T-helper 2 cell treated with Interferon-gamma antibody and Interleukin-4, amounts not matched to agents 5 μg/mL and 100 μg/mL, for 36 hours (primary cell): ENCODE data around the gene RANBP1.
A peak's percentile ranks its signal among the peaks of the same experiment; 100 is the strongest.

Source experiments
- DNase-seq: peaks from one replicate; pipeline ENCODE4 v3.0.0; 2021; ENCODE audit warnings: low spot score
- H3K27ac Mint-ChIP-seq: one replicate; pipeline ENCODE4 v1.8.0; 2021; ENCODE audit warnings: mild to moderate bottlenecking, mixed read lengths
- H3K27me3 Mint-ChIP-seq: one replicate; pipeline ENCODE4 v1.8.0; 2021; ENCODE audit warnings: low read depth, mixed read lengths
- H3K36me3 Mint-ChIP-seq: one replicate; pipeline ENCODE4 v1.8.0; 2021; ENCODE audit warnings: low read depth, mixed read lengths
- H3K4me1 Mint-ChIP-seq: one replicate; pipeline ENCODE4 v1.8.0; 2021; ENCODE audit warnings: low read depth, mixed read lengths
- H3K4me3 Mint-ChIP-seq: one replicate; pipeline ENCODE4 v1.8.0; 2022; ENCODE audit warnings: mild to moderate bottlenecking, moderate library complexity, mixed read lengths
- H3K9me3 Mint-ChIP-seq: one replicate; pipeline ENCODE4 v1.8.0; 2021; ENCODE audit warnings: mixed read lengths

RANBP1 gene

GRCh38 chr22:20149257-20150250 lies 33.6 kb downstream of the RANBP1 start:
- Mint-ChIP-seq H3K9me3 (no peaks in the 10 kb centered on the region), H3K27ac (no peak overlapping the region), H3K4me3 (no peak overlapping the region), H3K4me1 (no peaks in the 10 kb centered on the region), H3K36me3 (no peaks in the 10 kb centered on the region), H3K27me3 (no peaks in the 10 kb centered on the region)
- DNase-seq: no peak

GRCh38 chr22:20150381-20151275 lies 34.7 kb downstream of the RANBP1 start, which contains the start of gene CCDC188:
TSS of gene CCDC188 (minus strand) at chr22:20151055. CDS start at chr22:20150986, 69 bp downstream.
- Mint-ChIP-seq H3K9me3 (no peaks in the 10 kb centered on the region), H3K4me3 (no peak within 1 kb of the TSS), H3K27me3 (no peaks in the 10 kb centered on the region), H3K36me3 (no peaks in the 10 kb centered on the region), H3K4me1 (no peaks in the 10 kb centered on the region), H3K27ac (no peak within 1 kb of the TSS)
- no peak for DNase-seq

GRCh38 chr22:20151276-20151588 lies 35.3 kb downstream of the RANBP1 start:
- Mint-ChIP-seq H3K27me3 (no peaks in the 10 kb centered on the region), H3K4me1 (no peaks in the 10 kb centered on the region), H3K27ac (no peak overlapping the region), H3K4me3 (no peak overlapping the region), H3K36me3 (no peaks in the 10 kb centered on the region), H3K9me3 (no peaks in the 10 kb centered on the region)
- no peak for DNase-seq

- Mint-ChIP-seq H3K27ac (no peak overlapping the region), H3K4me3 (no peak overlapping the region), H3K27me3 (no peaks in the 10 kb centered on the region), H3K4me1 (no peaks in the 10 kb centered on the region), H3K36me3 (no peaks in the 10 kb centered on the region), H3K9me3 (no peaks in the 10 kb centered on the region)
- no peak for DNase-seq
Measured at GRCh38 chr22:20152464-20152890, 36.6 kb downstream of the RANBP1 start.

GRCh38 chr22:20153945-20154344 lies 38.0 kb downstream of the RANBP1 start:
- no peak for DNase-seq
- no peaks in the 10 kb centered on the region for H3K36me3 Mint-ChIP-seq
- no peak overlapping the region for H3K27ac Mint-ChIP-seq
- no peaks in the 10 kb centered on the region for H3K9me3 Mint-ChIP-seq
- no peaks in the 10 kb centered on the region for H3K4me1 Mint-ChIP-seq
- H3K27me3 Mint-ChIP-seq: peaks cover 2% of the 10 kb centered on the region
- no peak overlapping the region for H3K4me3 Mint-ChIP-seq

GRCh38 chr22:20154602-20155187 lies 38.8 kb downstream of the RANBP1 start:
- Mint-ChIP-seq H3K4me3 (no peak overlapping the region), H3K4me1 (no peaks in the 10 kb centered on the region), H3K36me3 (no peaks in the 10 kb centered on the region), H3K27ac (no peak overlapping the region), H3K27me3 (peaks cover 4% of the 10 kb centered on the region), H3K9me3 (no peaks in the 10 kb centered on the region)
- no peak for DNase-seq

GRCh38 chr22:20155330-20156041 lies 39.6 kb downstream of the RANBP1 start:
- H3K4me3 Mint-ChIP-seq: no peak overlapping the region
- H3K27me3 Mint-ChIP-seq: peaks cover 4% of the 10 kb centered on the region
- peak; percentile 17 for DNase-seq
- no peaks in the 10 kb centered on the region for H3K9me3 Mint-ChIP-seq
- H3K27ac Mint-ChIP-seq: no peak overlapping the region
- no peaks in the 10 kb centered on the region for H3K36me3 Mint-ChIP-seq
- H3K4me1 Mint-ChIP-seq: no peaks in the 10 kb centered on the region

- no peak for DNase-seq
- H3K27ac Mint-ChIP-seq: no peak overlapping the region
- H3K4me3 Mint-ChIP-seq: no peak overlapping the region
- H3K27me3 Mint-ChIP-seq: peaks cover 4% of the 10 kb centered on the region
- H3K36me3 Mint-ChIP-seq: no peaks in the 10 kb centered on the region
- no peaks in the 10 kb centered on the region for H3K4me1 Mint-ChIP-seq
- H3K9me3 Mint-ChIP-seq: no peaks in the 10 kb centered on the region
Measured at GRCh38 chr22:20156042-20156389, 40.1 kb downstream of the RANBP1 start.

GRCh38 chr22:20156611-20157429 lies 40.9 kb downstream of the RANBP1 start:
- Mint-ChIP-seq H3K36me3 (no peaks in the 10 kb centered on the region), H3K4me3 (no peak overlapping the region), H3K27ac (no peak overlapping the region), H3K4me1 (no peaks in the 10 kb centered on the region), H3K27me3 (peaks cover 4% of the 10 kb centered on the region), H3K9me3 (no peaks in the 10 kb centered on the region)
- peak; percentile 74 for DNase-seq

GRCh38 chr22:20157430-20158183 lies 41.7 kb downstream of the RANBP1 start:
- Mint-ChIP-seq H3K27ac (no peak overlapping the region), H3K4me3 (no peak overlapping the region), H3K4me1 (no peaks in the 10 kb centered on the region), H3K36me3 (no peaks in the 10 kb centered on the region), H3K9me3 (no peaks in the 10 kb centered on the region), H3K27me3 (peaks cover 4% of the 10 kb centered on the region)
- no peak for DNase-seq

GRCh38 chr22:20158391-20159036 lies 42.6 kb downstream of the RANBP1 start:
- H3K27me3 Mint-ChIP-seq: peaks cover 4% of the 10 kb centered on the region
- H3K27ac Mint-ChIP-seq: no peak overlapping the region
- no peak overlapping the region for H3K4me3 Mint-ChIP-seq
- H3K4me1 Mint-ChIP-seq: no peaks in the 10 kb centered on the region
- DNase-seq: no peak
- no peaks in the 10 kb centered on the region for H3K36me3 Mint-ChIP-seq
- H3K9me3 Mint-ChIP-seq: no peaks in the 10 kb centered on the region

GRCh38 chr22:20159076-20159475 lies 43.2 kb downstream of the RANBP1 start:
- H3K36me3 Mint-ChIP-seq: no peaks in the 10 kb centered on the region
- no peaks in the 10 kb centered on the region for H3K4me1 Mint-ChIP-seq
- H3K4me3 Mint-ChIP-seq: no peak overlapping the region
- peaks cover 4% of the 10 kb centered on the region for H3K27me3 Mint-ChIP-seq
- H3K27ac Mint-ChIP-seq: no peak overlapping the region
- H3K9me3 Mint-ChIP-seq: peaks cover 2% of the 10 kb centered on the region
- no peak for DNase-seq
